Panc1 (cell line): Measurements from ENCODE around the gene SLC44A4. TPM values are rescaled to one million over a fixed set of nuclear protein-coding genes. Genes with fewer than 3 reads are reported as not detected.

Source experiments
- ATAC-seq: fragments of 200-7000 bp; cut with Tn5 transposase; 2 replicates; pipeline ENCODE4 v1.9.1; 2020; ENCODE audit warnings: mild to moderate bottlenecking, moderate library complexity
- BruUV-seq: library from RNA; stranded (reverse); fragments of 400-500 nt; replicated peaks from 2 replicates; lab custom pipeline; 2021; lab: Mats Ljungman, UMichigan
- CTCF ChIA-PET: fragments of 300-600 bp; sonication (Branson Sonifier 250); formaldehyde crosslinking; loops from one replicate; lab custom pipeline; 2022; ENCODE audit warnings: antibody characterized with exemption; lab: Charles Lee
- POLR2A ChIA-PET: fragments of 300-600 bp; sonication (Branson Sonifier 250); formaldehyde crosslinking; loops from one replicate; lab custom pipeline; 2022; ENCODE audit warnings: antibody characterized with exemption; lab: Charles Lee
- DNase-seq: peaks from one replicate; pipeline ENCODE4 v3.0.0-alpha.2; 2010; ENCODE audit warnings: low read depth, low spot score
- H3K27ac ChIP-seq: 2 replicates; pipeline ENCODE4 v1.5.1; 2011; ENCODE audit warnings: mild to moderate bottlenecking, low read length, inconsistent platforms
- H3K27me3 ChIP-seq: fragments of 200-500 bp; sonication (Bioruptor generic); 2 replicates; pipeline ENCODE4 v1.6.0; 2014; ENCODE audit warnings: low read length, inconsistent platforms; ENCODE audit not compliant: control insufficient read depth, insufficient read depth
- H3K36me3 ChIP-seq: fragments of 200-500 bp; sonication (Bioruptor generic); 2 replicates; pipeline ENCODE4 v1.5.1; 2014; ENCODE audit warnings: inconsistent platforms, mild to moderate bottlenecking, low read length, moderate library complexity; ENCODE audit not compliant: control insufficient read depth, insufficient read depth
- H3K4me1 ChIP-seq: 2 replicates; pipeline ENCODE4 v1.5.1; 2011; ENCODE audit warnings: inconsistent platforms, mild to moderate bottlenecking, low read length, moderate library complexity; ENCODE audit not compliant: control insufficient read depth, insufficient read depth
- H3K4me3 ChIP-seq, 2 experiments: 2 replicates each; pipeline ENCODE4 v1.5.1; 2011 to 2012; ENCODE audit warnings: low read depth in 2 of 2, low read length in 2 of 2, mild to moderate bottlenecking in 2 of 2, inconsistent platforms in 1 of 2, moderate library complexity in 1 of 2
- H3K9me3 ChIP-seq: fragments of 200-500 bp; sonication (Bioruptor generic); 2 replicates; pipeline ENCODE4 v1.5.1; 2014; ENCODE audit warnings: low read depth, mild to moderate bottlenecking, inconsistent platforms, low read length, moderate library complexity; ENCODE audit not compliant: control insufficient read depth, insufficient read depth
- POLR2AphosphoS5 ChIP-seq: IDR thresholded peaks from 2 replicates; pipeline ENCODE4 v1.6.1; 2012; ENCODE audit warnings: mild to moderate bottlenecking, low read depth, low read length, moderate library complexity
- SIN3A ChIP-seq: IDR thresholded peaks from 2 replicates; pipeline ENCODE4 v1.6.1; 2012; ENCODE audit warnings: low read depth, mild to moderate bottlenecking, low read length, moderate library complexity, borderline replicate concordance; ENCODE audit not compliant: insufficient read depth
- TCF7L2 ChIP-seq: IDR thresholded peaks from 2 replicates; pipeline ENCODE4 v1.6.1; 2011; ENCODE audit warnings: mild to moderate bottlenecking, low read depth, low read length, inconsistent platforms
- in situ Hi-C: cut with HindIII; loops from 2 replicates; pipeline ENCODE4 v1.10.0; 2016; ENCODE audit warnings: low sequenced_read_pairs, low pct_unique_long_range_greater_than_20kb
- intact Hi-C: fragments of 100-400 bp; cut with micrococcal nuclease; formaldehyde crosslinking; loops from one replicate; pipeline ENCODE4 v1.10.0; 2022; ENCODE audit not compliant: unreplicated experiment
- total RNA-seq: library from RNA; stranded (reverse); gene quantifications from one replicate; pipeline ENCODE4 v1.2.1, GENCODE V29; 2021; ENCODE audit not compliant: unreplicated experiment
- TF ChIP-seq, protein P1 (sequence below): fragments of 450-650 bp; IDR thresholded peaks from 2 replicates; pipeline ENCODE4 v1.5.1; 2017; ENCODE audit warnings: mild to moderate bottlenecking
- TF ChIP-seq, protein P2 (sequence below), 2 experiments: IDR thresholded peaks; 2 replicates each; pipeline ENCODE4 v1.6.1; 2011 to 2012; ENCODE audit warnings: low read depth in 2 of 2, control low read depth in 1 of 2, low read length in 1 of 2, mild to moderate bottlenecking in 1 of 2, moderate library complexity in 1 of 2; ENCODE audit not compliant: insufficient read depth in 1 of 2

SLC44A4 gene
- total RNA-seq, 1 experiment from 2014 or later = 2.7 TPM

DNA sequence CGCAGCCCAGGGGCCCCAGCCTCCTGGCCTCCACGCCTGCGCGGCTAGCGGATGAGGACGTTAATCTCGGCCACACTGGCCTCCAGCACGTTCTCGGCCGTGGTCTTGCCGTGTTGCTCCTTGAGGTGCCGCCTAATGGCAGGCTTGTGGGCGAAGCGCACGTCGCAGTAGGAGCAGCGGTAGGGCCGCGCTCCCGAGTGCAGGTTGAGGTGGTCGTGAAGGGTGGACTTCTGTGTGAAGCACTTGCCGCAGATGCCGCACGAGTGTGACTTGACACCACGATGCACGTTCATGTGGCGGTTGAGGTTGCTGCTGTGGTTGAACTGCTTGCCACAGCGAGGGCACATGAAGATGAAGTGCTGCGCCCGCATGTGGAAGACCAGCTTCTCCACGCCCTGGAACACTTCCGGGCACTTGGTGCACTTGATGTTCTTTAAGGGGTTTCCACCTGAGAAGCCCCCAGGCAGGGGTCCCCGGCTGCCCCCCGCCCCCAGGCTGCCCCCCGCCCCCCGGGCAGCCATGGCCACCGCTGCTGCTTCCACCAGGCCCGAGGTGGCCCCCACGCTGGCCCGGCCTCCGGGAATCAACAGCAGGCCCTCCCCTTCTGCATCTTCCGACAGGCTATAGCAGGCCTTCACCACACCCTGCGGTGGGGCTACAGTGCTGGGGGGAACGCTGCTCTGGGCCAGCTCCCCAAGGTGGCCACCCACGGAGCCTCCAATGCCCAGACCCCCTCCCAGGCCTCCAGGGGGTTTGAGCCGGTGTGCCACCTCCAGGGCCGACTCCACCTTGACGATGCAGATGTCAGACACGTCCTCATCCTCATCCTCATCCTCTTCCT, 21.3 kb upstream of the SLC44A4 start:
- in situ Hi-C loops = no loop called here
- Histone ChIP-seq H3K9me3 (no peaks in the 10 kb centered on the region), H3K4me1 (peaks cover 23% of the 10 kb centered on the region), H3K27me3 (no peaks in the 10 kb centered on the region), H3K27ac (no peak overlapping the region; the same call in 1 of the 2 replicates), H3K4me3 (no peak overlapping the region), H3K36me3 (no peaks in the 10 kb centered on the region; the same call in 1 of the 2 replicates)
- BruUV-seq = no TSS peak
- no peak for ATAC-seq
- no peak for DNase-seq
- CTCF ChIA-PET = no interaction called here
- intact Hi-C loops = no loop called here
- TF ChIP-seq, protein P1, sequence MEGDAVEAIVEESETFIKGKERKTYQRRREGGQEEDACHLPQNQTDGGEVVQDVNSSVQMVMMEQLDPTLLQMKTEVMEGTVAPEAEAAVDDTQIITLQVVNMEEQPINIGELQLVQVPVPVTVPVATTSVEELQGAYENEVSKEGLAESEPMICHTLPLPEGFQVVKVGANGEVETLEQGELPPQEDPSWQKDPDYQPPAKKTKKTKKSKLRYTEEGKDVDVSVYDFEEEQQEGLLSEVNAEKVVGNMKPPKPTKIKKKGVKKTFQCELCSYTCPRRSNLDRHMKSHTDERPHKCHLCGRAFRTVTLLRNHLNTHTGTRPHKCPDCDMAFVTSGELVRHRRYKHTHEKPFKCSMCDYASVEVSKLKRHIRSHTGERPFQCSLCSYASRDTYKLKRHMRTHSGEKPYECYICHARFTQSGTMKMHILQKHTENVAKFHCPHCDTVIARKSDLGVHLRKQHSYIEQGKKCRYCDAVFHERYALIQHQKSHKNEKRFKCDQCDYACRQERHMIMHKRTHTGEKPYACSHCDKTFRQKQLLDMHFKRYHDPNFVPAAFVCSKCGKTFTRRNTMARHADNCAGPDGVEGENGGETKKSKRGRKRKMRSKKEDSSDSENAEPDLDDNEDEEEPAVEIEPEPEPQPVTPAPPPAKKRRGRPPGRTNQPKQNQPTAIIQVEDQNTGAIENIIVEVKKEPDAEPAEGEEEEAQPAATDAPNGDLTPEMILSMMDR = no peak
- TF ChIP-seq SIN3A = no peak
- TF ChIP-seq POLR2AphosphoS5 = no peak
- TF ChIP-seq, protein P2, sequence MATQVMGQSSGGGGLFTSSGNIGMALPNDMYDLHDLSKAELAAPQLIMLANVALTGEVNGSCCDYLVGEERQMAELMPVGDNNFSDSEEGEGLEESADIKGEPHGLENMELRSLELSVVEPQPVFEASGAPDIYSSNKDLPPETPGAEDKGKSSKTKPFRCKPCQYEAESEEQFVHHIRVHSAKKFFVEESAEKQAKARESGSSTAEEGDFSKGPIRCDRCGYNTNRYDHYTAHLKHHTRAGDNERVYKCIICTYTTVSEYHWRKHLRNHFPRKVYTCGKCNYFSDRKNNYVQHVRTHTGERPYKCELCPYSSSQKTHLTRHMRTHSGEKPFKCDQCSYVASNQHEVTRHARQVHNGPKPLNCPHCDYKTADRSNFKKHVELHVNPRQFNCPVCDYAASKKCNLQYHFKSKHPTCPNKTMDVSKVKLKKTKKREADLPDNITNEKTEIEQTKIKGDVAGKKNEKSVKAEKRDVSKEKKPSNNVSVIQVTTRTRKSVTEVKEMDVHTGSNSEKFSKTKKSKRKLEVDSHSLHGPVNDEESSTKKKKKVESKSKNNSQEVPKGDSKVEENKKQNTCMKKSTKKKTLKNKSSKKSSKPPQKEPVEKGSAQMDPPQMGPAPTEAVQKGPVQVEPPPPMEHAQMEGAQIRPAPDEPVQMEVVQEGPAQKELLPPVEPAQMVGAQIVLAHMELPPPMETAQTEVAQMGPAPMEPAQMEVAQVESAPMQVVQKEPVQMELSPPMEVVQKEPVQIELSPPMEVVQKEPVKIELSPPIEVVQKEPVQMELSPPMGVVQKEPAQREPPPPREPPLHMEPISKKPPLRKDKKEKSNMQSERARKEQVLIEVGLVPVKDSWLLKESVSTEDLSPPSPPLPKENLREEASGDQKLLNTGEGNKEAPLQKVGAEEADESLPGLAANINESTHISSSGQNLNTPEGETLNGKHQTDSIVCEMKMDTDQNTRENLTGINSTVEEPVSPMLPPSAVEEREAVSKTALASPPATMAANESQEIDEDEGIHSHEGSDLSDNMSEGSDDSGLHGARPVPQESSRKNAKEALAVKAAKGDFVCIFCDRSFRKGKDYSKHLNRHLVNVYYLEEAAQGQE (IDR thresholded peaks at IDR 0.05; ENCODE audit: insufficient read depth in 1 of 2, low read depth in 2 of 2, low read length in 1 of 2) = no peak
- no peak for TF ChIP-seq TCF7L2
- POLR2A ChIA-PET = no interaction called here

DNA sequence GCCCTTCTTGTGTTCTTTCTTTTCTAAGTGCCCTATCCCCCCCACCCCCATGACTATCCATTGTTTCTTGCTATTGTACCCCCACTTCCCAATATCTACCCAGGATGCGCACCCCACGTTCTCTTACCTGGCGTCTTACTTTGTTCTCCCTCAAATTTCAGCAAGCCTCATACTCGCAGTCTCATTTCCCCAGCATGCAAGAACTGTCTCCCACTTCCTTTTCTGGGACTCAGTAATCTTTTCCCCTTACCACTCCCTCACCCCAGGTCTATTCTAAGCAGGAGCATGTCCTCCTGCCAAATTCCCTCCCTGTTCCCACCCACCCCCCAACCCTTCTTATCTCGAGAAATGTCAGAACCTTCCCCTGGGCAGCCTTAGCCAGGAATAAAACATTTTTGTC, 20.4 kb upstream of the SLC44A4 start:
- ChIA-PET POLR2A (interaction anchor here (0.7 kb wide), 1 partner anchor 70 kb away, joined by 7 read pairs; no protein-coding TSS in a partner anchor), CTCF (interaction anchor here (0.6 kb wide), 1 partner anchor 20 kb away, joined by 9 read pairs; no protein-coding TSS in a partner anchor)
- Histone ChIP-seq H3K27me3 (no peaks in the 10 kb centered on the region), H3K4me1 (peaks cover 23% of the 10 kb centered on the region), H3K4me3 (no peak overlapping the region), H3K9me3 (no peaks in the 10 kb centered on the region), H3K36me3 (no peaks in the 10 kb centered on the region; the same call in 1 of the 2 replicates), H3K27ac (peak overlapping the region; percentile 91; the same call in 1 of the 2 replicates)
- in situ Hi-C loops = no loop called here
- DNase-seq (no peak), ATAC-seq (no peak)
- TF ChIP-seq SIN3A (no peak), TCF7L2 (no peak)
- TF ChIP-seq, protein P2 (IDR thresholded peaks at IDR 0.05; ENCODE audit: insufficient read depth in 1 of 2, low read depth in 2 of 2, low read length in 1 of 2) = no peak
- TF ChIP-seq, protein P1 = no peak
- BruUV-seq = no TSS peak
- intact Hi-C loops = no loop called here
